Glomerular visceral epithelial cell (primary cell): ENCODE results near the gene AGMO.

Source experiments
- DNase-seq: peaks from one replicate; pipeline ENCODE4 v3.0.0-alpha.2; 2016; ENCODE audit errors: extremely low spot score

The AGMO gene

GRCh38 chr7:15503603-15504290 is 58.1 kb downstream of the AGMO start:
- no peak for DNase-seq

GRCh38 chr7:15498465-15498864 is 63.4 kb downstream of the AGMO start:
- DNase-seq = no peak

DNA sequence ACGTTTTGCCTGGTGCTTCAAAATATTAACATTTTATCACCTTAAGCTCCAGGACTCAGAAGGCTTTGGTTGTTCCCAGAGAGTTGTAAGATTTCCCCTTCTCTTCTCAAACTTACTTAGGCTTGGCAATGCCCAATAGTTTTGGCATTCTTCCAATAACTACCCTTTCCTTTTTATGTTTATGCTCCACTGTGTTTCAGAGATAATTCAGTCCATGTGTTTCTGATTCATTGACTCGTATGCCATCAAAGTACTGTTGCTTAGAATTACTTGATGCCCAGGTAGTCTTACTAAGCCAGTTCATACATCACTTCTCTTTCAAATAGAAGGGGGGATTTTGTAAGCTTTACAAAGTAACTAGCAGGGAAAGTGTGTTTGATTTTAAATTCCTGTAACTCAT is 66.6 kb downstream of the AGMO start:
- DNase-seq = no peak

DNA sequence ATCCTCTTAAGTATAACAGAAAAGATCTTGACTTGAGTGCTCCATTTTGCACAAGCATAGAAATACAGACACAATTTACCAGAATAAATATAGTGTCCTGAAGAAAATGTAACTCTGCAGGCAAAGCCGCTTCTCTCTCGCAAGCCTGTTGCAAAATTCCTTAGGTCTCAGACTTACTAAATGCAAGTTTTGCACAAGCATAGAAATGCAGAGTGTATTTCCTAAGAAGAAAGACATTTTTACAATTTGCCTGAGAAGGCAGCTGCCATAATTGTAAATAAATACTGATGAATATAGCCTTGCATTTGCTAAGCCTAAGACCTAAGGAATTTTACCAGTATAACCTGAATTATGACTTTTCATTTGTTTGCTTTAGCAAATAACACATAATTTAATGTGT is 67.1 kb downstream of the AGMO start:
- no peak for DNase-seq

DNA sequence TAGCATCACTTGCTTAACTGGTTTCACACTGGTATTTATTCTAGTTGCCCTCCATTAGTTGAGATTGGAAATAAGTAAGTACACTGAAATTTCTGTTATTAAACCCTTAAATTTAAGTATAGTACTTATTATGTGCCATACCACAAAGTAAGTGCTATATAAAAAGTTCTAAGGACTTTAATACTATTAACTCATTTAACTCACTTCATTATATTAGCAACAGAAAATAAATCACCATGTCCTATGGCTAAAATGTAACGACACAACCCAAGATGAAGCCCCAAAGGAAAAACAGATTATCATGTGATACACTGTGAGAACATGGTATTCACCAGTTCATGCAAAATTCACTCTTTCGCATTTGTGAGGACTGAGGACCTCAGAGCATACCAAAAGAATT is 70.5 kb downstream of the AGMO start:
- DNase-seq = no peak

GRCh38 chr7:15490291-15490690 is 71.5 kb downstream of the AGMO start:
- DNase-seq = no peak

DNA sequence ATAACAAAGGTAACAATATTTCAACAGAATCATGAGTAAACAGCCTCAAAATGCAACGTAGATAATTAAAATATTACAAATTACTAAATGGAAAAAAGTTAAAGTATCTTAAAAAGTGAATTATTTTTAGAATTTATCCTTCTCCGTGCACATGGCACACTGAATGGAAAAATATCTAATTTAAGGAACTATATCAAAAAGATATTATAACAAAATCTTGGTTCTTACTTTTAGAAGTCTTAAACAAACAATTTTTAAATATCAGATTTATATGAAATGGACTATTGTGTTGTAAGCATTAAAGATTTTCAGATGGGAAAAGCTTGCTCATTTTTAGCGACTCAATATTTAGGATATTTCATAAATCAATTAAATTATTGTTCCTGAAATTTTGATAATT is 72.0 kb downstream of the AGMO start:
- DNase-seq = no peak

- no peak for DNase-seq
These were observed 72.4 kb downstream of the AGMO start for GRCh38 chr7:15489383-15489782.

DNA sequence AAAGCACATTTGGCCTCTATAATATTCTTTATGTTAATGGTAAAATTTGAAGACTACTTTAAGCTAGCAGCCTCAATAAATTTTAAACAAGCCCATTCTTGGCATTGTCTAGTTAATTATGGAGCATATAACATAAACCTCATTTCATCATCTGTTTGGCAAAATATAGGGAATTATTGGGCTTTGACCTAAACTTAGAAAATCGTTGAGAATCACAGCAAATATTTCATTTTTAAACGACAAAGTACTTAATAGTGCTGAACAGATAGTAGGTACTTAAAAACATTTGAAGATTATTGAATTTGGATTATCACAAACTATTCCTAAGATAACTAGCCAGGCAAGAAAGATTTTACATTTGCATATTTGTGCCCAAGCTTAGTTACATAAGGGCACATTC is 73.4 kb downstream of the AGMO start:
- no peak for DNase-seq

DNA sequence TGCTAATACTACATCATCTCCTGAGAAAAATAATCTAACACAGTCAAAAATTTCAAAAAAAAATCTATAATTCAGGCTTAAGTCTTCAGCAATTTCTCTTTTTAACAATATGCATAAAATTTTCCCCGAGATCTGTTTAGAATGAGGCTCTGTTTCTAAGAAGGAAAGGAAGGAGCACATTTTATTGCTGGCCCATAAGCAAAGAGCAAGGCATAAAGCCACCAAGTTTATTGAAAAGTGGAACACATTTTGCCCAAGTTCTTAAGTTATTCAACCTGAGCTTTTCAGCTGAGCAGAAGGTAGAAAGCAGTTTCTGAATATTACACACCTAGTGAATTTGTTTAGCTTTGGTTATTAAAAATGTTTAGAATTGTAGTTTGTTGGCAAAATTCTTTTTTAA is 73.9 kb downstream of the AGMO start:
- no peak for DNase-seq

GRCh38 chr7:15485998-15486397 is 75.8 kb downstream of the AGMO start:
- no peak for DNase-seq

- no peak for DNase-seq
These were observed 76.4 kb downstream of the AGMO start for GRCh38 chr7:15485431-15485830.

DNA sequence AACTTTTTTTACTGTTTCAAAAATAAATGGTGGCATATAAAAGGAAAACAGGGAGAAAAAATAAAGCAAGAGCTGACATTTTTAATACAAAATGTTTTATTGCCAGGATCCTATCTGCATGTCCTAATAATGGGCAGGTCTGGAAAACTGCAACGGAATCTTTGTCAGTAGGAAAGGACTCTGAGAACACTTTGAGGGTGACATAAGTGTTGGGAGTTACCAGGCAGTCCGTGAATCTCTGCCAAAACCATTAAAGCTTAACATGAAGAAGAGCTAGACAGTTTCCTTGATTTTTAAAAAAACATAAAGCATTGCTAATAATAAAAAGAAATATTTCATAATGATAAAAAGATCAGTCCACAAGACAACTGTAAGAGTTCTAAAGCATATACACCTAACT is 80.7 kb downstream of the AGMO start:
- no peak for DNase-seq

DNA sequence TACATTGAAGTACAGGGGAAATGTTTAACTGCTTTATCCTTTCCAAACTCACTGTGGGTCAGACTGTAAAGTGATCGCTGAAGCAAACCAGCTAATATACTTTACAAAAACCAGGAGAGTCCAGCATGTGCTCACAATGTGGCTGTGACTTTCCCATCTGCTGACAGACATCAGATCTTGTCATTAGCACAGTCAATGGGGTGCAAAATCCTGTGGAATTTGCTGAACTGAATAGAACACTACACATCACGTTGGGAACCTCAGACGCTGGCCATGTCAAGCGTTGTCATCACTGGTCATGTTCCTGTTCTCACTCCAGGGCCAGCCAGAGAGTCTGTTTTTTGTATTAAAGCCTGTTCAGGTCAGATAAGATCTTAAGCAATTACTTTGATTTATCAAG is 83.4 kb downstream of the AGMO start:
- no peak for DNase-seq

DNA sequence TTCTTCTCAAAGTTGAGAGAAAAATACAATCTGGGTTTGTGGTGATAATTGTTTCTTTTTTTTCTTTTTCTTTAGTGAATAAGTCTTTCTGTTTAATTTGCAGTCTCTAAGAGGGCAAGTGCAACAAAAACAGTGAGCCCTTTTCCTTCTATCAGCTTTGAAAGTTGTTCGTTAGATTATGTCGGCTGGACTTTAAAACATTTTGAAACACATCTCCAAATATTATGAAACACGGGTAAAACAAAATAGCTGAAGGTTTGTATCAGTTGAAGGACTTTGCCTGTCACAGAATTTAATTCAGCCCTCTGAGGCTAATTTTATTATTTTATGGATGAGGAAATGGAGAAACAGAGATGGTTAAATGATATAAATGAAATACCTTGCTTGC is 85.3 kb downstream of the AGMO start:
- no peak for DNase-seq

GRCh38 chr7:15475808-15476530 is 85.8 kb downstream of the AGMO start:
- no peak for DNase-seq

DNA sequence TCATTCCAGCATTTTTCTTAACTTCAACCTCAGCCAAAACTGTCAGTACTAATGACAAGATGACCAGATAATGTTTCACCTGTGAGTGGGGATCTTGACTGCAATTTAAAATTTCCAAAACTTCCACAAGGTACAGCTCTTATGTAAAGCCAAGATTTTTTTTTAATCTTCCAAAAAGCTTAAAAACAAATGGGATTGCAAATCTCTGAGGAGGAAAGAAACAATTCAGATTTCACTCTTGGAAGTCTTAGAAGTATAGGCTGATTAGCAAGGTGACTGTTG is 90.2 kb downstream of the AGMO start:
- no peak for DNase-seq

GRCh38 chr7:15470825-15471668 is 90.8 kb downstream of the AGMO start:
- DNase-seq = no peak

DNA sequence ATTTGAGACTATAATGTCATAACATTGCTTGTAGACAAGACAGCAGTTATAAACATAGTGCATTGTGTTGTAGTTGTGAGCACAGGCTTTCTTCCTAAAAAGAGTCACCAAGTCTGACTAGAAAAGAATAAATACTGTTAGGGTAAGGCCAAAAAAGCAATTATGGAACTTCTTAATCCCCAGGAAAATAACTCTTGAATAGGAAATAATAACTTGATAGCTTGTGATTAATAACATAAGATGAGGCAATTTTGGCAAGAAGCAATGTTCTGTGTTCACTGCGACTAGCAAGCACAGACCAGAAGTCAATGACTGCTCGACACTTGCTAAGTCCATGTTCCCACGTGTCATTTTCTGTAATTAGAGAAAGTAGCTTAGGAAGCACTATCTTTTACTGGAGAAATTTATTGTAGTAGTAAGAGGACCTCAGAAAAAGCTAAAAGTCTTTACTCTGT is 97.1 kb downstream of the AGMO start:
- no peak for DNase-seq

GRCh38 chr7:15463801-15464666 is 97.8 kb downstream of the AGMO start:
- DNase-seq = no peak

DNA sequence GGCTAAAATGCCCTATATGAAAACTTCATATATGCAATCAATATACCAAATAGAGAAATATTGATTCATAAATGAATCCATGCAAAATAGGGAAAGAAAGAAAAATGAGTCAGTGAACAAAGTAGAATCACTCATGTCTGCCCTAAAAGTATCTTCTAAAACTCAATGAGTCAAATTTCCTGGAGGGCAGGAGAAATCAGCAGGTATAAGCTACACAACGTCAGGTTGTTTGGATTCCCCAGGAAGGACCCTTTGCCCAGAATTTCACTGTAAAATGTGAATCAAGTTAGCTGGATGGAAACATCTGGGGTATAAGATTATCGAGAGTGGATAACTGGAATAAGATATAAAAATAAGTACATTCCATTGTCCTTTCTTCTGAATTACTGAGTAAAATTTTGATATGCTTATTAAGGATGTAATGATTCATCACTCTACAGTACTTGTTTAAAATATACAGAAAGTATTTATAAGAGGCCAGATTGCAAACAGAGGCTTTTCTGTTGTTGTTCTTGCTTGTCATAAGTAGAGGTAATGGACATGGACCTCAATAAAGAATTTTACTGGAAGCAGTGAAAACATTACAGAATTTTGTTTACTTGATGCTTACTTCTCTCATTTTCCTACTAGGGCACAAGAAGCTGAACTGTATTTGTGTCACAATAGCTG is 99.0 kb downstream of the AGMO start:
- no peak for DNase-seq
